Measurements from ENCODE around the gene MRPL45.

Gene MRPL45

DNA sequence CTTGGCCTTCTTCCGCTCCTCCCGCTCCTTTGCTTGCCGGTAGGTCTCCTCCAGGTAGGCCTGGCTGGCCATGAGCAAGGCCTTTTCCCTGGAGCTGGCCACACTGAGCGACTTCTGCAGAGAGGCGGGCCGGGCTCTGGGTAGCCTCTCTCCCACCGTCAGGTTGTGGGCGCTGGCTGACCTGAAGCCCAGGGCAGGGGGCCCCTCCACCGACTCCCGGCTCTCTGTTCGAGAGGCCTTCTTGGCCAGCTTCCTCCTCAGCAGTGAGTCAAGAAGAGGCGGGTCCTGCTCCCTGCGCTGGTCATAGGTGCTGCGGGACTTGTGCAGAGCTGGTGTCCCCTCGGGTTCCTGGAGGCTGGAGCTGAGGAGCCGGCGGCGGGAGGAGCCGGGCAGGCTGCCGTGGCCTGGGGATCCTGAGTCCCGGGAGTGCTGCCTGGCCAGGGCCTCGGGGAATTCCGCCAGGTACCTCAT lies 34.0 kb downstream of the MRPL45 start:
- ATAC-seq = no peak
- TF ChIP-seq ZFP3 (CRISPR knock-in tag; IDR thresholded peaks at IDR 0.05) (no peak), CSDC2 (CRISPR knock-in tag; IDR thresholded peaks at IDR 0.05) (no peak), ARNTL (CRISPR knock-in tag; IDR thresholded peaks at IDR 0.05; ENCODE audit: borderline replicate concordance, low read depth) (no peak), SNAI2 (CRISPR knock-in tag; IDR thresholded peaks at IDR 0.05) (no peak), ZNF8 (CRISPR knock-in tag; IDR thresholded peaks at IDR 0.05) (no peak), POU6F1 (CRISPR knock-in tag; IDR thresholded peaks at IDR 0.05; ENCODE audit: borderline replicate concordance, low read depth) (no peak), BACH2 (CRISPR knock-in tag; IDR thresholded peaks at IDR 0.05; ENCODE audit: borderline replicate concordance) (no peak)
- TF ChIP-seq, protein P1, sequence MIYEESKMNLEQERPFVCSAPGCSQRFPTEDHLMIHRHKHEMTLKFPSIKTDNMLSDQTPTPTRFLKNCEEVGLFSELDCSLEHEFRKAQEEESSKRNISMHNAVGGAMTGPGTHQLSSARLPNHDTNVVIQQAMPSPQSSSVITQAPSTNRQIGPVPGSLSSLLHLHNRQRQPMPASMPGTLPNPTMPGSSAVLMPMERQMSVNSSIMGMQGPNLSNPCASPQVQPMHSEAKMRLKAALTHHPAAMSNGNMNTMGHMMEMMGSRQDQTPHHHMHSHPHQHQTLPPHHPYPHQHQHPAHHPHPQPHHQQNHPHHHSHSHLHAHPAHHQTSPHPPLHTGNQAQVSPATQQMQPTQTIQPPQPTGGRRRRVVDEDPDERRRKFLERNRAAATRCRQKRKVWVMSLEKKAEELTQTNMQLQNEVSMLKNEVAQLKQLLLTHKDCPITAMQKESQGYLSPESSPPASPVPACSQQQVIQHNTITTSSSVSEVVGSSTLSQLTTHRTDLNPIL (CRISPR knock-in tag; IDR thresholded peaks at IDR 0.05; ENCODE audit: low read depth) = no peak
- TF ChIP-seq, protein P2, sequence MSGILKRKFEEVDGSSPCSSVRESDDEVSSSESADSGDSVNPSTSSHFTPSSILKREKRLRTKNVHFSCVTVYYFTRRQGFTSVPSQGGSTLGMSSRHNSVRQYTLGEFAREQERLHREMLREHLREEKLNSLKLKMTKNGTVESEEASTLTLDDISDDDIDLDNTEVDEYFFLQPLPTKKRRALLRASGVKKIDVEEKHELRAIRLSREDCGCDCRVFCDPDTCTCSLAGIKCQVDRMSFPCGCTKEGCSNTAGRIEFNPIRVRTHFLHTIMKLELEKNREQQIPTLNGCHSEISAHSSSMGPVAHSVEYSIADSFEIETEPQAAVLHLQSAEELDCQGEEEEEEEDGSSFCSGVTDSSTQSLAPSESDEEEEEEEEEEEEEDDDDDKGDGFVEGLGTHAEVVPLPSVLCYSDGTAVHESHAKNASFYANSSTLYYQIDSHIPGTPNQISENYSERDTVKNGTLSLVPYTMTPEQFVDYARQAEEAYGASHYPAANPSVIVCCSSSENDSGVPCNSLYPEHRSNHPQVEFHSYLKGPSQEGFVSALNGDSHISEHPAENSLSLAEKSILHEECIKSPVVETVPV (CRISPR knock-in tag; IDR thresholded peaks at IDR 0.05) = no peak

GRCh38 chr17:38332735-38333134 lies 35.8 kb downstream of the MRPL45 start:
- TF ChIP-seq ZC3H10 (CRISPR knock-in tag; IDR thresholded peaks at IDR 0.05) = no peak
- no peak for TF ChIP-seq ZNF70 (CRISPR knock-in tag; IDR thresholded peaks at IDR 0.05)
- no peak for TF ChIP-seq ARNTL (CRISPR knock-in tag; IDR thresholded peaks at IDR 0.05; ENCODE audit: borderline replicate concordance, low read depth)
- no peak for TF ChIP-seq BACH2 (CRISPR knock-in tag; IDR thresholded peaks at IDR 0.05; ENCODE audit: borderline replicate concordance)
- no peak for TF ChIP-seq TOX (CRISPR knock-in tag; IDR thresholded peaks at IDR 0.05; ENCODE audit: borderline replicate concordance)
- no peak for TF ChIP-seq ZNF8 (CRISPR knock-in tag; IDR thresholded peaks at IDR 0.05)
- no peak for TF ChIP-seq POU6F1 (CRISPR knock-in tag; IDR thresholded peaks at IDR 0.05; ENCODE audit: borderline replicate concordance, low read depth)
- no peak for TF ChIP-seq ZNF565 (CRISPR knock-in tag; conservative IDR thresholded peaks at IDR 0.05; ENCODE audit: low read depth)
- no peak for TF ChIP-seq ZFP3 (CRISPR knock-in tag; IDR thresholded peaks at IDR 0.05)
- TF ChIP-seq ISL1 (CRISPR knock-in tag; IDR thresholded peaks at IDR 0.05) = no peak
- TF ChIP-seq, protein P1 (CRISPR knock-in tag; IDR thresholded peaks at IDR 0.05; ENCODE audit: low read depth) = no peak
- no peak for TF ChIP-seq OSR1 (CRISPR knock-in tag; IDR thresholded peaks at IDR 0.05)
- no peak for TF ChIP-seq GLIS3 (CRISPR knock-in tag; IDR thresholded peaks at IDR 0.05)
- TF ChIP-seq, protein P2 (CRISPR knock-in tag; IDR thresholded peaks at IDR 0.05) = no peak
- no peak for TF ChIP-seq CSDC2 (CRISPR knock-in tag; IDR thresholded peaks at IDR 0.05)
- TF ChIP-seq RARB (CRISPR knock-in tag; IDR thresholded peaks at IDR 0.05) = no peak
- no peak for TF ChIP-seq PPARA (CRISPR knock-in tag; IDR thresholded peaks at IDR 0.05; ENCODE audit: borderline replicate concordance)
- TF ChIP-seq TCF4 (CRISPR knock-in tag; IDR thresholded peaks at IDR 0.05; ENCODE audit: borderline replicate concordance) = no peak
- ATAC-seq = no peak

- ATAC-seq = peak; percentile 69
- no peak for TF ChIP-seq ISL1 (CRISPR knock-in tag; IDR thresholded peaks at IDR 0.05)
- no peak for TF ChIP-seq OSR1 (CRISPR knock-in tag; IDR thresholded peaks at IDR 0.05)
- no peak for TF ChIP-seq PPARA (CRISPR knock-in tag; IDR thresholded peaks at IDR 0.05; ENCODE audit: borderline replicate concordance)
- no peak for TF ChIP-seq ESRRG (CRISPR knock-in tag; IDR thresholded peaks at IDR 0.05)
- TF ChIP-seq ZNF70 (CRISPR knock-in tag; IDR thresholded peaks at IDR 0.05) = no peak
- no peak for TF ChIP-seq TCF4 (CRISPR knock-in tag; IDR thresholded peaks at IDR 0.05; ENCODE audit: borderline replicate concordance)
- TF ChIP-seq RARB (CRISPR knock-in tag; IDR thresholded peaks at IDR 0.05) = no peak
- TF ChIP-seq BACH2 (CRISPR knock-in tag; IDR thresholded peaks at IDR 0.05; ENCODE audit: borderline replicate concordance) = no peak
- no peak for TF ChIP-seq TSHZ2 (CRISPR knock-in tag; IDR thresholded peaks at IDR 0.05)
- TF ChIP-seq, protein P3, sequence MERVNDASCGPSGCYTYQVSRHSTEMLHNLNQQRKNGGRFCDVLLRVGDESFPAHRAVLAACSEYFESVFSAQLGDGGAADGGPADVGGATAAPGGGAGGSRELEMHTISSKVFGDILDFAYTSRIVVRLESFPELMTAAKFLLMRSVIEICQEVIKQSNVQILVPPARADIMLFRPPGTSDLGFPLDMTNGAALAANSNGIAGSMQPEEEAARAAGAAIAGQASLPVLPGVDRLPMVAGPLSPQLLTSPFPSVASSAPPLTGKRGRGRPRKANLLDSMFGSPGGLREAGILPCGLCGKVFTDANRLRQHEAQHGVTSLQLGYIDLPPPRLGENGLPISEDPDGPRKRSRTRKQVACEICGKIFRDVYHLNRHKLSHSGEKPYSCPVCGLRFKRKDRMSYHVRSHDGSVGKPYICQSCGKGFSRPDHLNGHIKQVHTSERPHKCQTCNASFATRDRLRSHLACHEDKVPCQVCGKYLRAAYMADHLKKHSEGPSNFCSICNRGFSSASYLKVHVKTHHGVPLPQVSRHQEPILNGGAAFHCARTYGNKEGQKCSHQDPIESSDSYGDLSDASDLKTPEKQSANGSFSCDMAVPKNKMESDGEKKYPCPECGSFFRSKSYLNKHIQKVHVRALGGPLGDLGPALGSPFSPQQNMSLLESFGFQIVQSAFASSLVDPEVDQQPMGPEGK (CRISPR knock-in tag; IDR thresholded peaks at IDR 0.05; ENCODE audit: borderline replicate concordance) = no peak
- TF ChIP-seq ZC3H10 (CRISPR knock-in tag; IDR thresholded peaks at IDR 0.05) = no peak
Measured at GRCh38 chr17:38333635-38334295, 36.8 kb downstream of the MRPL45 start.

Data from SK-N-SH treated with all-trans-retinoic acid at 6 μM for 48 hours (cell line).